GM12878 (cell line): ENCODE measurements around the gene GALNS. TPM values are rescaled to one million over a fixed set of nuclear protein-coding genes. Genes with fewer than 3 reads are reported as not detected.

ENCODE experiments used
- ATAC-seq: fragments of 200-7000 bp; cut with Tn5 transposase; 3 replicates; pipeline ENCODE4 v1.9.1; 2020; ENCODE audit warnings: mild to moderate bottlenecking, moderate library complexity
- BruUV-seq: library from RNA; stranded (reverse); fragments of 400-500 nt; replicated peaks from 2 replicates; lab custom pipeline; 2021; lab: Mats Ljungman, UMichigan
- CTCF ChIA-PET: fragments of 300-600 bp; sonication (Branson Sonifier 250); formaldehyde crosslinking; extraction: SDS; loops from one replicate; lab custom pipeline; 2021; ENCODE audit warnings: inconsistent platforms; lab: Yijun Ruan, JAX
- POLR2A ChIA-PET: fragments of 350-600 bp; formaldehyde crosslinking; extraction: SDS; loops from one replicate; lab custom pipeline; 2021; ENCODE audit warnings: inconsistent platforms; lab: Charles Lee
- RAD21 ChIA-PET: fragments of 300-600 bp; sonication (Branson Sonifier 250); formaldehyde crosslinking; loops from one replicate; lab custom pipeline; 2023; ENCODE audit warnings: antibody characterized with exemption; ENCODE audit not compliant: unreplicated experiment; lab: Charles Lee
- SMC1A ChIA-PET: fragments of 300-600 bp; sonication (Branson Sonifier 250); formaldehyde crosslinking; loops from one replicate; lab custom pipeline; 2023; ENCODE audit not compliant: unreplicated experiment, uncharacterized antibody; lab: Charles Lee
- DNase-seq: peaks from one replicate; pipeline ENCODE4 v3.0.0-alpha.2; 2011; ENCODE audit warnings: low read depth, low spot score
- FAIRE-seq: peaks from 3 replicates; lab custom pipeline; 2011; peaks lifted over from hg19 to GRCh38; lab: Jason Lieb, UNC
- H2AFZ ChIP-seq: 2 replicates; pipeline ENCODE4 v1.6.0; 2011; ENCODE audit warnings: low read depth, low read length, control low read depth; ENCODE audit not compliant: control insufficient read depth
- H3K27ac ChIP-seq: 2 replicates; pipeline ENCODE4 v1.5.1; 2011; ENCODE audit warnings: control low read depth; ENCODE audit not compliant: control insufficient read depth, insufficient read depth
- H3K27me3 ChIP-seq, 2 experiments: replicated peaks in 1 of 2; 2 replicates each; pipeline versions ENCODE4 v1.6.0 to v1.6.1; 2011; ENCODE audit warnings: low read length in 1 of 2; ENCODE audit not compliant: control insufficient read depth in 2 of 2, insufficient read depth in 2 of 2
- H3K36me3 ChIP-seq, 2 experiments: 2 replicates each; pipeline ENCODE4 v1.5.1; 2011; ENCODE audit warnings: low read length in 1 of 2; ENCODE audit not compliant: control insufficient read depth in 2 of 2, insufficient read depth in 2 of 2
- H3K4me1 ChIP-seq: 2 replicates; pipeline ENCODE4 v1.6.1; 2011; ENCODE audit warnings: mild to moderate bottlenecking, low read length, moderate library complexity, mixed read lengths; ENCODE audit not compliant: control insufficient read depth, insufficient read depth
- H3K4me2 ChIP-seq: 2 replicates; pipeline ENCODE4 v1.6.0; 2011; ENCODE audit warnings: control low read depth; ENCODE audit not compliant: control insufficient read depth, insufficient read depth
- H3K4me3 ChIP-seq: fragments of 200-600 bp; sonication (generic); 2 replicates; pipeline ENCODE4 v1.5.1; 2016
- H3K79me2 ChIP-seq: 2 replicates; pipeline ENCODE4 v1.6.0; 2011; ENCODE audit warnings: low read length; ENCODE audit not compliant: control insufficient read depth, insufficient read depth
- H3K9ac ChIP-seq: 2 replicates; pipeline ENCODE4 v1.8.0; 2011; ENCODE audit warnings: low read length, control low read depth, mixed read lengths; ENCODE audit not compliant: control insufficient read depth, insufficient read depth
- H3K9me3 ChIP-seq: replicated peaks from 3 replicates; pipeline ENCODE4 v1.5.1; 2011; ENCODE audit warnings: mild to moderate bottlenecking, low read length; ENCODE audit not compliant: control insufficient read depth, insufficient read depth
- H4K20me1 ChIP-seq: 2 replicates; pipeline ENCODE4 v1.6.0; 2011; ENCODE audit not compliant: control insufficient read depth, insufficient read depth
- FOS ChIP-seq: IDR thresholded peaks from 3 replicates; pipeline ENCODE4 v1.6.1; 2011; ENCODE audit warnings: borderline replicate concordance; ENCODE audit not compliant: insufficient read length; ENCODE audit errors: extremely low read depth
- HDAC6 ChIP-seq: fragments of 200-600 bp; sonication (generic); IDR thresholded peaks from one replicate; pipeline ENCODE4 v1.8.0; 2017; ENCODE audit warnings: antibody characterized with exemption; ENCODE audit not compliant: unreplicated experiment
- KAT2A ChIP-seq: conservative IDR thresholded peaks from 2 replicates; pipeline ENCODE4 v1.6.1; 2011; ENCODE audit warnings: low read depth, low read length; ENCODE audit not compliant: control insufficient read depth
- NFIC ChIP-seq: IDR thresholded peaks from 2 replicates; pipeline ENCODE4 v1.6.1; 2012; ENCODE audit warnings: low read depth, mild to moderate bottlenecking, inconsistent platforms, low read length, moderate library complexity
- SPI1 ChIP-seq: IDR thresholded peaks from 2 replicates; pipeline ENCODE4 v1.6.1; 2011; ENCODE audit warnings: low read depth, mild to moderate bottlenecking, low read length, moderate library complexity, borderline replicate concordance; ENCODE audit not compliant: insufficient read depth
- TARDBP ChIP-seq: IDR thresholded peaks from 2 replicates; pipeline ENCODE4 v1.6.1; 2016; ENCODE audit warnings: borderline replicate concordance
- TCF12 ChIP-seq: IDR thresholded peaks from 2 replicates; pipeline ENCODE4 v1.6.1; 2011; ENCODE audit warnings: low read depth, mild to moderate bottlenecking, low read length
- WRNIP1 ChIP-seq: IDR thresholded peaks from 2 replicates; pipeline ENCODE4 v1.6.1; 2011; ENCODE audit warnings: low read depth, low read length, improper control_type of control experiment, borderline replicate concordance
- WGBS: methylation state at CpG from one replicate; pipeline ENCODE4 v1.1.6; 2016; ENCODE audit warnings: low lambda C conversion rate; ENCODE audit not compliant: insufficient replicate concordance, insufficient coverage; ENCODE audit errors: missing lambda C conversion rate; 5-methylcytosine and 5-hydroxymethylcytosine counted together
- in situ Hi-C: fragments of 300-500 bp; cut with MboI; formaldehyde crosslinking; loops from 9 replicates; pipeline ENCODE4 v1.14.3; 2018; ENCODE audit warnings: mixed read lengths
- intact Hi-C: fragments of 100-400 bp; cut with micrococcal nuclease; formaldehyde crosslinking; loops from one replicate; pipeline ENCODE4 v1.14.2; 2022; ENCODE audit not compliant: unreplicated experiment
- polyA plus RNA-seq, 11 experiments: library from polyadenylated mRNA; depleted of rRNA in 4 of 11; unstranded in 6 of 11; stranded (reverse) in 5 of 11; fragments of >200 nt; fragmentation: Nextera tagmentation in 4 of 11; fragmentation: Illumina TruSeq in 1 of 11; extraction: Ambion mirVana in 4 of 11; extraction: Trizol in 1 of 11; gene quantifications; 1 replicate in 1 of 11; 2 replicates in 10 of 11; pipeline versions ENCODE4 v1.2.1 to v1.2.3, GENCODE V29; 2011 to 2016; ENCODE audit warnings: inconsistent platforms in 2 of 11, missing spikeins in 2 of 11, low read depth in 1 of 11
- total RNA-seq, 4 experiments: library from RNA; depleted of rRNA in 3 of 4; stranded (reverse); fragments of >200 nt in 3 of 4; fragmentation: Illumina TruSeq in 1 of 4; extraction: Trizol in 1 of 4; gene quantifications; 2 replicates each; pipeline versions ENCODE4 v1.2.1 to v1.2.3, GENCODE V29; 2013 to 2021
- TF ChIP-seq, protein P1 (sequence below): fragments of 450-650 bp; IDR thresholded peaks from 2 replicates; pipeline ENCODE4 v1.6.1; 2016; ENCODE audit warnings: mild to moderate bottlenecking, moderate library complexity, borderline replicate concordance
- TF ChIP-seq, protein P2 (sequence below): fragments of 450-650 bp; IDR thresholded peaks from 2 replicates; pipeline ENCODE4 v1.6.1; 2017; ENCODE audit warnings: antibody characterized with exemption, mild to moderate bottlenecking, moderate library complexity

Gene GALNS
- total and polyA plus RNA-seq, 10 of the 15 experiments (the other 5 are each of a cell fraction or from before 2014, with no cell fraction given) = 0.37 to 12.4 (median 5.3) TPM

DNA sequence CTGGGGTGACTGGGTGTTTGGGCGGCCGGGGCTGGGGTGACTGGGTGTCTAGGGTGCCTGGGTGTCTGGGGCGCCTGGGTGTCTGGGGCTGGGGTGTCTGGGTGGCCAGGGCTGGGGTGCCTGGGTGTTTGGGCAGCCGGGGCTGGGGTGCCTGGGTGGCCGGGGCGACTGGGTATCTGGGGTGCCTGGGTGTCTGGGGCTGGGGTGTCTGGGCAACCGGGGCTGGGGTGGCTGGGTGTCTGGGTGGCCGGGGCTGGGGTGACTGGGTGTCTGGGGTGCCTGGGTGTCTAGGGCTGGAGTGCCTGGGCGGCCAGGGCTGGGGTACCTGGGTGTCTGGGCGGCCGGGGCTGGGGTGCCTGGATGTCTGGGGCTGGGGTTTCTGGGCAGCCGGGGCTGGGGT lies 31.6 kb downstream of the GALNS start:
- Histone ChIP-seq H3K36me3 (no peaks in the 10 kb centered on the region), H3K27ac (no peak overlapping the region), H3K9ac (no peak overlapping the region), H3K27me3 (no peaks in the 10 kb centered on the region), H3K4me1 (no peaks in the 10 kb centered on the region), H3K4me2 (no peak overlapping the region), H2AFZ (no peak overlapping the region), H3K4me3 (no peak overlapping the region), H3K9me3 (no peaks in the 10 kb centered on the region), H4K20me1 (no peaks in the 10 kb centered on the region), H3K79me2 (no peaks in the 10 kb centered on the region)
- intact Hi-C loops (no loop called here), in situ Hi-C loops (no loop called here)
- ATAC-seq (no peak), DNase-seq (no peak), FAIRE-seq (no peak)
- no peak for TF ChIP-seq FOS
- TF ChIP-seq HDAC6 = no peak
- no peak for TF ChIP-seq WRNIP1
- no peak for TF ChIP-seq KAT2A
- TF ChIP-seq, protein P1, sequence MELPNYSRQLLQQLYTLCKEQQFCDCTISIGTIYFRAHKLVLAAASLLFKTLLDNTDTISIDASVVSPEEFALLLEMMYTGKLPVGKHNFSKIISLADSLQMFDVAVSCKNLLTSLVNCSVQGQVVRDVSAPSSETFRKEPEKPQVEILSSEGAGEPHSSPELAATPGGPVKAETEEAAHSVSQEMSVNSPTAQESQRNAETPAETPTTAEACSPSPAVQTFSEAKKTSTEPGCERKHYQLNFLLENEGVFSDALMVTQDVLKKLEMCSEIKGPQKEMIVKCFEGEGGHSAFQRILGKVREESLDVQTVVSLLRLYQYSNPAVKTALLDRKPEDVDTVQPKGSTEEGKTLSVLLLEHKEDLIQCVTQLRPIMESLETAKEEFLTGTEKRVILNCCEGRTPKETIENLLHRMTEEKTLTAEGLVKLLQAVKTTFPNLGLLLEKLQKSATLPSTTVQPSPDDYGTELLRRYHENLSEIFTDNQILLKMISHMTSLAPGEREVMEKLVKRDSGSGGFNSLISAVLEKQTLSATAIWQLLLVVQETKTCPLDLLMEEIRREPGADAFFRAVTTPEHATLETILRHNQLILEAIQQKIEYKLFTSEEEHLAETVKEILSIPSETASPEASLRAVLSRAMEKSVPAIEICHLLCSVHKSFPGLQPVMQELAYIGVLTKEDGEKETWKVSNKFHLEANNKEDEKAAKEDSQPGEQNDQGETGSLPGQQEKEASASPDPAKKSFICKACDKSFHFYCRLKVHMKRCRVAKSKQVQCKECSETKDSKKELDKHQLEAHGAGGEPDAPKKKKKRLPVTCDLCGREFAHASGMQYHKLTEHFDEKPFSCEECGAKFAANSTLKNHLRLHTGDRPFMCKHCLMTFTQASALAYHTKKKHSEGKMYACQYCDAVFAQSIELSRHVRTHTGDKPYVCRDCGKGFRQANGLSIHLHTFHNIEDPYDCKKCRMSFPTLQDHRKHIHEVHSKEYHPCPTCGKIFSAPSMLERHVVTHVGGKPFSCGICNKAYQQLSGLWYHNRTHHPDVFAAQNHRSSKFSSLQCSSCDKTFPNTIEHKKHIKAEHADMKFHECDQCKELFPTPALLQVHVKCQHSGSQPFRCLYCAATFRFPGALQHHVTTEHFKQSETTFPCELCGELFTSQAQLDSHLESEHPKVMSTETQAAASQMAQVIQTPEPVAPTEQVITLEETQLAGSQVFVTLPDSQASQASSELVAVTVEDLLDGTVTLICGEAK = no peak
- TF ChIP-seq TCF12 = no peak
- TF ChIP-seq, protein P2, sequence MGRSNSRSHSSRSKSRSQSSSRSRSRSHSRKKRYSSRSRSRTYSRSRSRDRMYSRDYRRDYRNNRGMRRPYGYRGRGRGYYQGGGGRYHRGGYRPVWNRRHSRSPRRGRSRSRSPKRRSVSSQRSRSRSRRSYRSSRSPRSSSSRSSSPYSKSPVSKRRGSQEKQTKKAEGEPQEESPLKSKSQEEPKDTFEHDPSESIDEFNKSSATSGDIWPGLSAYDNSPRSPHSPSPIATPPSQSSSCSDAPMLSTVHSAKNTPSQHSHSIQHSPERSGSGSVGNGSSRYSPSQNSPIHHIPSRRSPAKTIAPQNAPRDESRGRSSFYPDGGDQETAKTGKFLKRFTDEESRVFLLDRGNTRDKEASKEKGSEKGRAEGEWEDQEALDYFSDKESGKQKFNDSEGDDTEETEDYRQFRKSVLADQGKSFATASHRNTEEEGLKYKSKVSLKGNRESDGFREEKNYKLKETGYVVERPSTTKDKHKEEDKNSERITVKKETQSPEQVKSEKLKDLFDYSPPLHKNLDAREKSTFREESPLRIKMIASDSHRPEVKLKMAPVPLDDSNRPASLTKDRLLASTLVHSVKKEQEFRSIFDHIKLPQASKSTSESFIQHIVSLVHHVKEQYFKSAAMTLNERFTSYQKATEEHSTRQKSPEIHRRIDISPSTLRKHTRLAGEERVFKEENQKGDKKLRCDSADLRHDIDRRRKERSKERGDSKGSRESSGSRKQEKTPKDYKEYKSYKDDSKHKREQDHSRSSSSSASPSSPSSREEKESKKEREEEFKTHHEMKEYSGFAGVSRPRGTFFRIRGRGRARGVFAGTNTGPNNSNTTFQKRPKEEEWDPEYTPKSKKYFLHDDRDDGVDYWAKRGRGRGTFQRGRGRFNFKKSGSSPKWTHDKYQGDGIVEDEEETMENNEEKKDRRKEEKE = no peak
- TF ChIP-seq NFIC = no peak
- no peak for TF ChIP-seq SPI1
- no peak for TF ChIP-seq TARDBP
- CTCF ChIA-PET = no interaction called here
- POLR2A ChIA-PET = no interaction called here
- RAD21 ChIA-PET = no interaction called here
- SMC1A ChIA-PET = no interaction called here
- 85% methylated on average over 2 of the region's 12 CpGs for WGBS
- BruUV-seq = no TSS peak
